OCI-LY1 (cell line): ENCODE measurements around the gene COL18A1.

ENCODE experiments used
- CTCF ChIP-seq: fragments of 200-600 bp; sonication (generic), shearing (Covaris generic); IDR thresholded peaks from 2 replicates; pipeline ENCODE4 v1.5.1; 2017; ENCODE audit warnings: mild to moderate bottlenecking, antibody characterized with exemption, low read length, moderate library complexity, mixed read lengths
- EZH2 ChIP-seq: fragments of 200-600 bp; sonication (generic), shearing (Covaris generic); IDR thresholded peaks from 2 replicates; pipeline ENCODE4 v1.8.0; 2017; ENCODE audit warnings: borderline replicate concordance, mixed run types, mild to moderate bottlenecking, antibody characterized with exemption, low read length, moderate library complexity, mixed read lengths

GRCh38 chr21:45449658-45450422 lies 44.9 kb downstream of the COL18A1 start:
- TF ChIP-seq CTCF (no peak), EZH2 (no peak)
